Measurements from ENCODE around the gene FAM135A. TPM values are rescaled to one million over a fixed set of nuclear protein-coding genes. Genes with fewer than 3 reads are reported as not detected.

Gene FAM135A
- total and polyA plus RNA-seq, 2 of the 4 experiments (the other 2 are of a cell fraction): 2.2 to 7.9 TPM

DNA sequence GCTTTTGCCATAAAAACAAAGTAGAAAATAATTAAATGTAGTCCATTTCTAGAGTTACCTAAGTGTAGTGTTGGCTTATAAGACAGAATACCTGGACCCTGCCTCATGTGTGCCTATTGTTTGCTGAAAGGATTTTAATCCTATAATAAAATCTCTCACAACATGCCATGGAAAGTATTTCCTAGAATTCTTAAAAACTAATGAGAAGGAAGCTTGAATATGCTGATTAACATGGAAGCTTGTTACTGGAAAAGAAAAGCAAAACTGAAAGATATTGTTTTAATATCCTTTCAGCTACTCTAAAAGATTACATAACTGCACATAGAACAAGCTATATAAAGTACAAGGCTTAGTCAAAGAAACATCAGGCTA lies 18.0 kb upstream of the FAM135A start:
- Histone ChIP-seq H2BK20ac (ENCODE audit: low read depth, low read length) (no peak overlapping the region), H3K27ac (ENCODE audit: insufficient read depth, low read length) (no peak overlapping the region), H4K91ac (ENCODE audit: insufficient read depth, low read depth, low read length) (no peak overlapping the region), H3K4ac (ENCODE audit: low read depth, low read length) (no peak overlapping the region), H3K9me1 (ENCODE audit: insufficient read depth, low read length) (0 out of 2 replicates have a peak, but pooled peaks cover 3% of the 10 kb centered on the region), H3K9me3 (ENCODE audit: control insufficient read depth, insufficient read depth, low read length) (no peaks in the 10 kb centered on the region), H4K20me1 (ENCODE audit: insufficient read depth, low read length) (no peaks in the 10 kb centered on the region), H2BK120ac (ENCODE audit: low read depth, low read length) (no peak overlapping the region), H3K27me3 (ENCODE audit: control insufficient read depth, insufficient read depth, low read length) (peaks cover 3% of the 10 kb centered on the region), H2AK5ac (ENCODE audit: low read depth, low read length) (no peak overlapping the region), H3K56ac (ENCODE audit: extremely low read depth, insufficient read depth, low read length) (no peak overlapping the region), H3K9ac (ENCODE audit: low read depth, low read length) (no peak overlapping the region), H2AFZ (replicated peaks; ENCODE audit: low read length, poor library complexity) (no peak overlapping the region), H3K4me3 (ENCODE audit: insufficient read depth, low read depth, low read length) (no peak overlapping the region), H3K18ac (ENCODE audit: low read depth, low read length) (no peak overlapping the region), H3K23ac (ENCODE audit: low read depth, low read length) (no peak overlapping the region), H3K14ac (replicated peaks; ENCODE audit: low read depth, low read length) (no peak overlapping the region), H4K5ac (ENCODE audit: low read depth, low read length) (no peak overlapping the region), H2BK5ac (ENCODE audit: low read depth, low read length, poor library complexity, severe bottlenecking) (no peak overlapping the region), H3K79me1 (ENCODE audit: low read depth in 1 of 2, low read length in 2 of 2) (no peaks in the 10 kb centered on the region), H3K4me2 (ENCODE audit: low read depth, low read length) (no peak overlapping the region), H2BK15ac (ENCODE audit: low read depth, low read length) (no peak overlapping the region), H4K8ac (ENCODE audit: low read depth in 2 of 2, low read length in 2 of 2) (no peak overlapping the region), H3K4me1 (ENCODE audit: control insufficient read depth, insufficient read depth, low read length) (peaks cover 3% of the 10 kb centered on the region; the same call in 1 of the 2 replicates), H2AK9ac (replicated peaks; ENCODE audit: low read depth, low read length, poor library complexity) (no peak overlapping the region), H3K36me3 (ENCODE audit: control insufficient read depth, insufficient read depth, low read length) (no peaks in the 10 kb centered on the region)
- ATAC-seq (ENCODE audit: low read depth) (no peak), DNase-seq (no peak)
- in situ Hi-C loops (cut with MboI; ENCODE audit: low sequenced_read_pairs) (no loop called here), intact Hi-C loops (cut with micrococcal nuclease) (no loop called here), dilution Hi-C loops (cut with HindIII; ENCODE audit: low sequenced_read_pairs, unreplicated experiment) (no loop called here)
- TF ChIP-seq SMC3 (IDR thresholded peaks at IDR 0.05; ENCODE audit: low read depth, low read length) (no peak), CHD1 (IDR thresholded peaks at IDR 0.05; ENCODE audit: low read depth, low read length) (no peak), CEBPB (IDR thresholded peaks at IDR 0.05; ENCODE audit: low read depth, low read length) (no peak), NFE2L2 (IDR thresholded peaks at IDR 0.05; ENCODE audit: low read depth, low read length) (no peak), MAFK (IDR thresholded peaks at IDR 0.05; ENCODE audit: low read depth, low read length) (no peak), RFX5 (IDR thresholded peaks at IDR 0.05; ENCODE audit: low read depth, low read length) (no peak), POLR2A (IDR thresholded peaks at IDR 0.05; ENCODE audit: low read depth, low read length) (no peak), MAZ (IDR thresholded peaks at IDR 0.05; ENCODE audit: borderline replicate concordance, low read depth, low read length) (no peak), BHLHE40 (IDR thresholded peaks at IDR 0.05; ENCODE audit: low read depth, low read length) (no peak), MXI1 (IDR thresholded peaks at IDR 0.05; ENCODE audit: borderline replicate concordance, low read depth, low read length) (no peak), RCOR1 (IDR thresholded peaks at IDR 0.05; ENCODE audit: insufficient replicate concordance, low read length) (no peak), FOS (IDR thresholded peaks at IDR 0.05; ENCODE audit: low read depth, low read length) (no peak), RAD21 (IDR thresholded peaks at IDR 0.05; ENCODE audit: low read length) (no peak)
- TF ChIP-seq, protein P1, sequence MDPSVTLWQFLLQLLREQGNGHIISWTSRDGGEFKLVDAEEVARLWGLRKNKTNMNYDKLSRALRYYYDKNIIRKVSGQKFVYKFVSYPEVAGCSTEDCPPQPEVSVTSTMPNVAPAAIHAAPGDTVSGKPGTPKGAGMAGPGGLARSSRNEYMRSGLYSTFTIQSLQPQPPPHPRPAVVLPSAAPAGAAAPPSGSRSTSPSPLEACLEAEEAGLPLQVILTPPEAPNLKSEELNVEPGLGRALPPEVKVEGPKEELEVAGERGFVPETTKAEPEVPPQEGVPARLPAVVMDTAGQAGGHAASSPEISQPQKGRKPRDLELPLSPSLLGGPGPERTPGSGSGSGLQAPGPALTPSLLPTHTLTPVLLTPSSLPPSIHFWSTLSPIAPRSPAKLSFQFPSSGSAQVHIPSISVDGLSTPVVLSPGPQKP (IDR thresholded peaks at IDR 0.05; ENCODE audit: borderline replicate concordance, low read depth, low read length): no peak
- TF ChIP-seq, protein P2, sequence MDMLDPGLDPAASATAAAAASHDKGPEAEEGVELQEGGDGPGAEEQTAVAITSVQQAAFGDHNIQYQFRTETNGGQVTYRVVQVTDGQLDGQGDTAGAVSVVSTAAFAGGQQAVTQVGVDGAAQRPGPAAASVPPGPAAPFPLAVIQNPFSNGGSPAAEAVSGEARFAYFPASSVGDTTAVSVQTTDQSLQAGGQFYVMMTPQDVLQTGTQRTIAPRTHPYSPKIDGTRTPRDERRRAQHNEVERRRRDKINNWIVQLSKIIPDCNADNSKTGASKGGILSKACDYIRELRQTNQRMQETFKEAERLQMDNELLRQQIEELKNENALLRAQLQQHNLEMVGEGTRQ (IDR thresholded peaks at IDR 0.05; ENCODE audit: low read depth, low read length): no peak
- TF ChIP-seq, protein P3, sequence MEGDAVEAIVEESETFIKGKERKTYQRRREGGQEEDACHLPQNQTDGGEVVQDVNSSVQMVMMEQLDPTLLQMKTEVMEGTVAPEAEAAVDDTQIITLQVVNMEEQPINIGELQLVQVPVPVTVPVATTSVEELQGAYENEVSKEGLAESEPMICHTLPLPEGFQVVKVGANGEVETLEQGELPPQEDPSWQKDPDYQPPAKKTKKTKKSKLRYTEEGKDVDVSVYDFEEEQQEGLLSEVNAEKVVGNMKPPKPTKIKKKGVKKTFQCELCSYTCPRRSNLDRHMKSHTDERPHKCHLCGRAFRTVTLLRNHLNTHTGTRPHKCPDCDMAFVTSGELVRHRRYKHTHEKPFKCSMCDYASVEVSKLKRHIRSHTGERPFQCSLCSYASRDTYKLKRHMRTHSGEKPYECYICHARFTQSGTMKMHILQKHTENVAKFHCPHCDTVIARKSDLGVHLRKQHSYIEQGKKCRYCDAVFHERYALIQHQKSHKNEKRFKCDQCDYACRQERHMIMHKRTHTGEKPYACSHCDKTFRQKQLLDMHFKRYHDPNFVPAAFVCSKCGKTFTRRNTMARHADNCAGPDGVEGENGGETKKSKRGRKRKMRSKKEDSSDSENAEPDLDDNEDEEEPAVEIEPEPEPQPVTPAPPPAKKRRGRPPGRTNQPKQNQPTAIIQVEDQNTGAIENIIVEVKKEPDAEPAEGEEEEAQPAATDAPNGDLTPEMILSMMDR (conservative IDR thresholded peaks at IDR 0.05; ENCODE audit: low read depth, low read length): no peak
- BruUV-seq (replicated peaks): no TSS peak
- ChIA-PET POLR2A (ENCODE audit: unreplicated experiment) (no interaction called here), CTCF (no interaction called here)

All from IMR-90 (cell line).